Pancreas (tissue), 10 donors: ENCODE results near the gene SGMS1. TPM values are rescaled to one million over a fixed set of nuclear protein-coding genes. Genes with fewer than 3 reads are reported as not detected.

Experiments
- ATAC-seq, 4 donors: fragments of 200-7000 bp; cut with Tn5 transposase; one replicate each; pipeline versions ENCODE4 v1.8.0 to v1.9.1; 2020; ENCODE audit warnings: mild to moderate bottlenecking in 4 of 4, moderate library complexity in 4 of 4
- DNase-seq, 6 donors: peaks; one replicate each; pipeline ENCODE4 v3.0.0-alpha.2; 2020
- FAIRE-seq: peaks from 2 replicates; lab custom pipeline; 2012; peaks lifted over from hg19 to GRCh38; lab: Jason Lieb, UNC
- H3K27ac ChIP-seq, 4 donors: fragments of 200-600 bp; sonication (generic); 1 replicate in 3 of 4; 2 replicates in 1 of 4; pipeline versions ENCODE4 v1.5.0 to v1.8.0; 2020
- H3K27me3 ChIP-seq, 4 donors: fragments of 200-600 bp; one replicate each; pipeline ENCODE4 v1.8.0; 2021
- H3K36me3 ChIP-seq, 3 donors: fragments of 200-600 bp; sonication (generic) in 1 of 3; one replicate each; pipeline versions ENCODE4 v1.5.0 to v1.8.0; 2020 to 2021
- H3K4me1 ChIP-seq, 3 donors: fragments of 200-600 bp; one replicate each; pipeline ENCODE4 v1.8.0; 2021
- H3K4me3 ChIP-seq, 4 donors: fragments of 200-600 bp; sonication (generic) in 2 of 4; one replicate each; pipeline versions ENCODE4 v1.5.0 to v1.8.0; 2020 to 2021
- H3K9me3 ChIP-seq, 4 donors: fragments of 200-600 bp; one replicate each; pipeline ENCODE4 v1.8.0; 2021
- WGBS, 2 donors: extraction: QIAGEN DNeasy Blood & Tissue Kit; methylation state at CpG; one replicate each; pipeline ENCODE4 v1.1.7; 2013; 5-methylcytosine and 5-hydroxymethylcytosine counted together
- intact Hi-C, 3 donors: fragments of 100-400 bp; cut with DNase I; formaldehyde crosslinking; loops; one replicate each; pipeline versions ENCODE4 v1.11.1 to v1.14.2; 2022
- polyA plus RNA-seq, 2 donors: library from polyadenylated mRNA; stranded (reverse); fragments of 200-250 nt; gene quantifications; one replicate each; pipeline ENCODE4 v1.2.3, GENCODE V29; 2013
- total RNA-seq, 6 donors: library from RNA; stranded (reverse); fragmentation: NEBNext Ultra II Directional in 4 of 6; extraction: Animal tissue kit (Norgen Biotek cat#: 25700) in 4 of 6; gene quantifications; one replicate each; pipeline versions ENCODE4 v1.2.1 to v1.2.4, GENCODE V29; 2021 to 2023
- TF ChIP-seq, protein P1 (sequence below), 4 donors: fragments of 200-600 bp; sonication (generic) in 3 of 4; IDR thresholded peaks; one replicate each; pipeline versions ENCODE4 v1.5.0 to v1.8.0; 2021; ENCODE audit warnings: antibody characterized with exemption in 4 of 4
- donor health status: healthy with polysubstance abuse.
- donor health status: DM: no; HTN: no; CAD: no; lungs with moderate emphysema.
- donor health status: DM: no; HTN: no; CAD: no.
- donor health status: control.
- donor health status: control.
- donor health status: Bipolar disorder and iron deficiency.
- donor health status: DM: yes; HTN: yes; CAD: no.
- donor health status: DM: no; HTN: no; CAD: no.
- donor health status: DM: no; HTN: no; CAD: no.
- donor health status: DM: yes; HTN: yes; CAD: no.

Gene SGMS1
- total and polyA plus RNA-seq, 8 donors = 4.8 to 21.6 (median 13.2) TPM

GRCh38 chr10:50387732-50388073, 236.1 kb downstream of the SGMS1 start:
- FAIRE-seq (no peak), DNase-seq (no peak), ATAC-seq (no peak)
- 79 to 84% methylated on average over 2 of the region's 2 CpGs for WGBS, 2 donors
- Histone ChIP-seq H3K36me3 (no peaks in the 10 kb centered on the region), H3K4me1 (no peaks in the 10 kb centered on the region), H3K9me3 (no peaks in the 10 kb centered on the region), H3K4me3 (no peak overlapping the region), H3K27ac (no peak overlapping the region), H3K27me3 (no peaks in the 10 kb centered on the region)
- TF ChIP-seq, protein P1, sequence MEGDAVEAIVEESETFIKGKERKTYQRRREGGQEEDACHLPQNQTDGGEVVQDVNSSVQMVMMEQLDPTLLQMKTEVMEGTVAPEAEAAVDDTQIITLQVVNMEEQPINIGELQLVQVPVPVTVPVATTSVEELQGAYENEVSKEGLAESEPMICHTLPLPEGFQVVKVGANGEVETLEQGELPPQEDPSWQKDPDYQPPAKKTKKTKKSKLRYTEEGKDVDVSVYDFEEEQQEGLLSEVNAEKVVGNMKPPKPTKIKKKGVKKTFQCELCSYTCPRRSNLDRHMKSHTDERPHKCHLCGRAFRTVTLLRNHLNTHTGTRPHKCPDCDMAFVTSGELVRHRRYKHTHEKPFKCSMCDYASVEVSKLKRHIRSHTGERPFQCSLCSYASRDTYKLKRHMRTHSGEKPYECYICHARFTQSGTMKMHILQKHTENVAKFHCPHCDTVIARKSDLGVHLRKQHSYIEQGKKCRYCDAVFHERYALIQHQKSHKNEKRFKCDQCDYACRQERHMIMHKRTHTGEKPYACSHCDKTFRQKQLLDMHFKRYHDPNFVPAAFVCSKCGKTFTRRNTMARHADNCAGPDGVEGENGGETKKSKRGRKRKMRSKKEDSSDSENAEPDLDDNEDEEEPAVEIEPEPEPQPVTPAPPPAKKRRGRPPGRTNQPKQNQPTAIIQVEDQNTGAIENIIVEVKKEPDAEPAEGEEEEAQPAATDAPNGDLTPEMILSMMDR (IDR thresholded peaks at IDR 0.05) = no peak
- intact Hi-C loops = no loop called here

- Histone ChIP-seq H3K27me3 (no peaks in the 10 kb centered on the region), H3K36me3 (no peaks in the 10 kb centered on the region), H3K9me3 (no peaks in the 10 kb centered on the region), H3K4me3 (no peak overlapping the region), H3K27ac (no peak overlapping the region), H3K4me1 (no peaks in the 10 kb centered on the region)
- ATAC-seq (no peak), DNase-seq (no peak), FAIRE-seq (no peak)
- intact Hi-C loops = no loop called here
- 81 to 88% methylated on average over 7 of the region's 7 CpGs for WGBS, 2 donors
- TF ChIP-seq, protein P1 (IDR thresholded peaks at IDR 0.05) = no peak
Observed at GRCh38 chr10:50387007-50387731, 236.6 kb downstream of the SGMS1 start.

DNA sequence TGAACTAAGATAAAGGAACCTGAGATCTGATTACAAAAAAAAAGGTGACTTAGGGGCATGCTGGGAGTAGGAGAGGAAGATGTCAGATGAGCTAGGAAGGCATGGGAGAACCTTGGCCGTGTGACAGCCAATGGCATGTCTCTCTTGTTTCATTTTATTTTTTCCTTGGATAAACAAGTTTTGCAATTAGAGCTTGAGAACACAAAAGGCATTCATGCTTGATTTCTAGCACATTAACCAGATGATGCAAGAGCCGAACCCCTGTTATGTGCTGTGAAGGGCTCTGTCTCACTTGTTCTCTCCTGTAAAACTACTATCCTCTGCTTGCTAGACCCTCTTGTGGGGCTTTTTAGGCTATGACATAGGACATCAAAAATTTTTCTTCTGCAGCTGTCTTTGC, 238.1 kb downstream of the SGMS1 start:
- H3K36me3 ChIP-seq = no peaks in the 10 kb centered on the region
- FAIRE-seq (no peak), DNase-seq (no peak), ATAC-seq (peak in 3 of 4 donors; percentile 48 to 66 (median 58))
- 53 to 67% methylated on average over 2 of the region's 2 CpGs for WGBS, 2 donors
- H3K9me3 ChIP-seq = no peaks in the 10 kb centered on the region
- intact Hi-C loops = no loop called here
- TF ChIP-seq, protein P1 (IDR thresholded peaks at IDR 0.05) = no peak
- peak overlapping the region in 1 of 4 donors; percentile 28 for H3K27ac ChIP-seq
- H3K4me3 ChIP-seq = no peak overlapping the region
- H3K4me1 ChIP-seq = no peaks in the 10 kb centered on the region
- H3K27me3 ChIP-seq = no peaks in the 10 kb centered on the region

GRCh38 chr10:50384898-50385297, 238.9 kb downstream of the SGMS1 start:
- intact Hi-C loops = no loop called here
- no peaks in the 10 kb centered on the region for H3K27me3 ChIP-seq
- no peaks in the 10 kb centered on the region for H3K4me1 ChIP-seq
- H3K36me3 ChIP-seq = no peaks in the 10 kb centered on the region
- TF ChIP-seq, protein P1 (IDR thresholded peaks at IDR 0.05) = no peak
- no peak for ATAC-seq
- no peak for FAIRE-seq
- peak overlapping the region in 1 of 4 donors; percentile 28 for H3K27ac ChIP-seq
- no peaks in the 10 kb centered on the region for H3K9me3 ChIP-seq
- no peak overlapping the region for H3K4me3 ChIP-seq
- WGBS, 2 donors = 83 to 88% methylated on average over 2 of the region's 2 CpGs
- no peak for DNase-seq

DNA sequence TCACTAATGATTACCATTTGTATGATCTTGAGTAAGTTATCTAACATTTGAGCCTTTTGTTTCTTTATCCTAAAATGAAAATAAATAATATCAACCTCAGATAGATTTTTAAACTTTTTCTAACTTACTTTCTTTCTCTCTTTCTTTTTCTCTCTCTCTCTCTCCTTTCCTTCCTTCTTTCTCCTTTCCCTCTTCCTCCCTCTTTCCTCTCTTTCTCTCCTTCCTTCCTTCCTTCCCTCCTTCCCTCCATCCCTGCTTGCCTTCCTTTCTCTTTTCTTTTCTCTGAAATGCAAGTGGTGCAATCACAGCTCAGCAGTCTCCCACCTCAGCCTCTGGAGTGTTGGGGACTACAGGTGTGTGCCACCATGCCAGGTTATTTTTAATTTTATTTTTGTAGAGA, 239.5 kb downstream of the SGMS1 start:
- intact Hi-C loops = no loop called here
- TF ChIP-seq, protein P1 (IDR thresholded peaks at IDR 0.05) = no peak
- FAIRE-seq (no peak), DNase-seq (no peak), ATAC-seq (no peak)
- no peaks in the 10 kb centered on the region for H3K27me3 ChIP-seq
- no peaks in the 10 kb centered on the region for H3K36me3 ChIP-seq
- no peak overlapping the region for H3K27ac ChIP-seq
- no peak overlapping the region for H3K4me3 ChIP-seq
- H3K9me3 ChIP-seq = no peaks in the 10 kb centered on the region
- H3K4me1 ChIP-seq = no peaks in the 10 kb centered on the region
